Breast epithelium (tissue), 3 donors: ENCODE data around the gene HIGD1A.

Experiments
- CTCF ChIP-seq, 3 donors: fragments of 450-650 bp; IDR thresholded peaks; one replicate each; pipeline ENCODE4 v1.5.1; 2016 to 2017; ENCODE audit warnings: antibody characterized with exemption in 3 of 3, mild to moderate bottlenecking in 3 of 3, moderate library complexity in 3 of 3
- POLR2A ChIP-seq: fragments of 450-650 bp; IDR thresholded peaks from one replicate; pipeline ENCODE4 v1.6.1; 2016; ENCODE audit warnings: antibody characterized with exemption, mild to moderate bottlenecking, moderate library complexity
- POLR2AphosphoS5 ChIP-seq, 3 donors: sonication (generic); formaldehyde crosslinking; IDR thresholded peaks; one replicate each; pipeline ENCODE4 v1.6.1; 2017; ENCODE audit warnings: antibody characterized with exemption in 3 of 3

- no peak for TF ChIP-seq POLR2AphosphoS5 (IDR thresholded peaks at IDR 0.05)
- TF ChIP-seq CTCF (IDR thresholded peaks at IDR 0.05) = no peak
- TF ChIP-seq POLR2A = no peak
Observed at GRCh38 chr3:42735615-42736014, 68.7 kb downstream of the HIGD1A start.
